H1 (cell line): ENCODE results near the gene VIM. TPM values are rescaled to one million over a fixed set of nuclear protein-coding genes. Genes with fewer than 3 reads are reported as not detected.

Experiments
- CTCF ChIA-PET: fragments of 300-600 bp; sonication (Branson Sonifier 250); formaldehyde crosslinking; loops from one replicate; lab custom pipeline; 2021; ENCODE audit not compliant: partially characterized antibody; lab: Charles Lee
- POLR2A ChIA-PET: fragments of 300-600 bp; sonication (Branson Sonifier 250); formaldehyde crosslinking; loops from one replicate; lab custom pipeline; 2021; ENCODE audit warnings: inconsistent platforms; ENCODE audit not compliant: partially characterized antibody; lab: Charles Lee
- DNase-seq, 2 experiments: peaks; one replicate each; pipeline versions ENCODE4 v3.0.0 to v3.0.0-alpha.2; 2010 to 2022; ENCODE audit warnings: low spot score in 2 of 2, low read depth in 1 of 2, mixed read lengths in 1 of 2
- FAIRE-seq: peaks from 2 replicates; lab custom pipeline; 2011; peaks lifted over from hg19 to GRCh38; lab: Jason Lieb, UNC
- H2AFZ ChIP-seq: 2 replicates; pipeline ENCODE4 v1.8.1; 2012; ENCODE audit warnings: low read length, inconsistent platforms
- H2AK5ac ChIP-seq: 2 replicates; pipeline ENCODE4 v1.6.1; 2013; ENCODE audit warnings: low read depth, low read length
- H2BK120ac ChIP-seq: replicated peaks from 2 replicates; pipeline ENCODE3; 2013; ENCODE audit warnings: low read depth, low read length, inconsistent platforms
- H2BK12ac ChIP-seq: 2 replicates; pipeline ENCODE4 v1.6.1; 2013; ENCODE audit warnings: low read depth, low read length
- H2BK15ac ChIP-seq: 2 replicates; pipeline ENCODE4 v1.6.1; 2013; ENCODE audit warnings: low read length
- H2BK20ac ChIP-seq: 2 replicates; pipeline ENCODE4 v1.6.1; 2013; ENCODE audit warnings: low read length
- H2BK5ac ChIP-seq: 2 replicates; pipeline ENCODE4 v1.6.1; 2013; ENCODE audit warnings: low read depth, low read length
- H3K14ac ChIP-seq: 2 replicates; pipeline ENCODE4 v1.6.1; 2013; ENCODE audit warnings: inconsistent platforms; ENCODE audit not compliant: insufficient read length
- H3K18ac ChIP-seq: 2 replicates; pipeline ENCODE4 v1.6.1; 2013; ENCODE audit warnings: low read length; ENCODE audit errors: extremely low read depth
- H3K23ac ChIP-seq: 2 replicates; pipeline ENCODE4 v1.6.1; 2013; ENCODE audit warnings: inconsistent platforms; ENCODE audit not compliant: insufficient read length
- H3K23me2 ChIP-seq: 2 replicates; pipeline ENCODE4 v1.6.1; 2013; ENCODE audit warnings: low read depth, low read length
- H3K27ac ChIP-seq: 2 replicates; pipeline ENCODE4 v1.6.1; 2011; ENCODE audit warnings: low read depth, low read length, inconsistent platforms
- H3K27me3 ChIP-seq, 4 experiments: replicated peaks in 1 of 4; 1 replicate in 1 of 4; 2 replicates in 3 of 4; pipeline versions ENCODE4 v1.6.1 to v1.8.1; 2011 to 2013; ENCODE audit warnings: low read length in 3 of 4, mild to moderate bottlenecking in 3 of 4, inconsistent platforms in 2 of 4, mixed read lengths in 2 of 4, moderate library complexity in 1 of 4; ENCODE audit not compliant: control insufficient read depth in 3 of 4, insufficient read depth in 3 of 4; ENCODE audit errors: extremely low read depth in 1 of 4
- H3K36me3 ChIP-seq, 4 experiments: 2 replicates each; pipeline versions ENCODE4 v1.6.1 to v1.8.1; 2011 to 2013; ENCODE audit warnings: mild to moderate bottlenecking in 4 of 4, low read length in 3 of 4, moderate library complexity in 2 of 4, control low read depth in 1 of 4, inconsistent platforms in 1 of 4; ENCODE audit not compliant: insufficient read depth in 4 of 4, control insufficient read depth in 2 of 4
- H3K4ac ChIP-seq: replicated peaks from 2 replicates; pipeline ENCODE3; 2013; ENCODE audit warnings: low read length, low read depth, mixed read lengths, inconsistent platforms; ENCODE audit not compliant: insufficient read length
- H3K4me1 ChIP-seq, 4 experiments: replicated peaks in 1 of 4; 1 replicate in 1 of 4; 2 replicates in 3 of 4; pipeline versions ENCODE4 v1.6.1 to v1.8.1; 2011 to 2013; ENCODE audit warnings: low read length in 3 of 4, inconsistent platforms in 2 of 4, mixed read lengths in 1 of 4; ENCODE audit not compliant: insufficient read depth in 4 of 4, control insufficient read depth in 3 of 4
- H3K4me2 ChIP-seq, 2 experiments: 2 replicates each; pipeline versions ENCODE4 v1.6.1 to v1.8.1; 2011 to 2013; ENCODE audit warnings: low read depth in 2 of 2, low read length in 2 of 2, control low read depth in 1 of 2, inconsistent platforms in 1 of 2, mild to moderate bottlenecking in 1 of 2; ENCODE audit not compliant: insufficient read depth in 1 of 2
- H3K4me3 ChIP-seq, 4 experiments: fragments of 200-600, 300-600 bp in 1 of 4; sonication (generic), shearing (Covaris generic), sonication (Bioruptor Twin) in 1 of 4; 2 replicates each; pipeline versions ENCODE4 v1.5.1 to v1.8.1; 2011 to 2016; ENCODE audit warnings: low read length in 4 of 4, low read depth in 3 of 4, control low read depth in 2 of 4, inconsistent platforms in 2 of 4, mild to moderate bottlenecking in 2 of 4, mixed read lengths in 1 of 4, moderate library complexity in 1 of 4; ENCODE audit not compliant: insufficient read depth in 2 of 4; ENCODE audit errors: extremely low read depth in 1 of 4
- H3K56ac ChIP-seq: replicated peaks from 2 replicates; pipeline ENCODE3; 2013; ENCODE audit warnings: low read depth, mild to moderate bottlenecking, mixed read lengths, low read length, inconsistent platforms; ENCODE audit not compliant: insufficient read length
- H3K79me1 ChIP-seq: 2 replicates; pipeline ENCODE4 v1.6.1; 2013; ENCODE audit warnings: low read depth, low read length, control low read depth
- H3K79me2 ChIP-seq, 2 experiments: 2 replicates each; pipeline versions ENCODE4 v1.6.1 to v1.8.1; 2012 to 2013; ENCODE audit warnings: low read length in 2 of 2, mild to moderate bottlenecking in 2 of 2, inconsistent platforms in 1 of 2; ENCODE audit not compliant: insufficient read depth in 2 of 2, control insufficient read depth in 1 of 2
- H3K9ac ChIP-seq, 4 experiments: replicated peaks in 1 of 4; 1 replicate in 1 of 4; 2 replicates in 3 of 4; pipeline versions ENCODE4 v1.6.1 to v1.8.1; 2011 to 2013; ENCODE audit warnings: low read depth in 3 of 4, low read length in 3 of 4, control low read depth in 2 of 4, mild to moderate bottlenecking in 2 of 4, moderate library complexity in 2 of 4, inconsistent platforms in 1 of 4; ENCODE audit errors: extremely low read depth in 1 of 4
- H3K9me3 ChIP-seq, 2 experiments: 2 replicates each; pipeline versions ENCODE4 v1.6.1 to v1.8.1; 2012 to 2013; ENCODE audit warnings: mild to moderate bottlenecking in 2 of 2, moderate library complexity in 2 of 2, control low read depth in 1 of 2, inconsistent platforms in 1 of 2, low read depth in 1 of 2, low read length in 1 of 2, mixed read lengths in 1 of 2; ENCODE audit not compliant: insufficient read depth in 2 of 2
- H4K20me1 ChIP-seq, 2 experiments: replicated peaks in 1 of 2; 2 replicates each; pipeline versions ENCODE3 to v1.8.1; 2011 to 2013; ENCODE audit warnings: inconsistent platforms in 2 of 2, low read length in 2 of 2, mild to moderate bottlenecking in 1 of 2; ENCODE audit not compliant: insufficient read depth in 2 of 2, control insufficient read depth in 1 of 2
- H4K5ac ChIP-seq: 2 replicates; pipeline ENCODE4 v1.6.1; 2013; ENCODE audit warnings: low read length, low read depth, mixed read lengths, inconsistent platforms; ENCODE audit not compliant: insufficient read length
- H4K8ac ChIP-seq: 2 replicates; pipeline ENCODE4 v1.8.0; 2013; ENCODE audit warnings: mild to moderate bottlenecking, moderate library complexity, low read length, inconsistent platforms; ENCODE audit not compliant: insufficient read depth; ENCODE audit errors: extremely low read depth
- H4K91ac ChIP-seq: replicated peaks from 2 replicates; pipeline ENCODE3; 2013; ENCODE audit warnings: low read length, mixed read lengths, inconsistent platforms; ENCODE audit not compliant: insufficient read length
- CHD2 ChIP-seq: IDR thresholded peaks from 2 replicates; pipeline ENCODE4 v1.6.1; 2012; ENCODE audit warnings: low read length, improper control_type of control experiment
- CREB1 ChIP-seq: IDR thresholded peaks from 2 replicates; pipeline ENCODE4 v1.6.1; 2012; ENCODE audit warnings: inconsistent platforms
- EGR1 ChIP-seq: IDR thresholded peaks from 2 replicates; pipeline ENCODE4 v1.6.1; 2011; ENCODE audit warnings: low read depth, low read length, borderline replicate concordance
- EP300 ChIP-seq, 2 experiments: IDR thresholded peaks; 1 replicate in 1 of 2; 2 replicates in 1 of 2; pipeline ENCODE4 v1.6.1; 2011 to 2012; ENCODE audit warnings: low read depth in 2 of 2, low read length in 2 of 2, mild to moderate bottlenecking in 2 of 2, borderline replicate concordance in 1 of 2, inconsistent platforms in 1 of 2, moderate library complexity in 1 of 2
- KDM4A ChIP-seq: IDR thresholded peaks from one replicate; pipeline ENCODE4 v1.7.1; 2012; ENCODE audit warnings: low read depth, mild to moderate bottlenecking, moderate library complexity, low read length, inconsistent platforms; ENCODE audit not compliant: severe bottlenecking
- KDM5A ChIP-seq: fragments of 200-600 bp; IDR thresholded peaks from 2 replicates; pipeline ENCODE4 v1.7.1; 2012; ENCODE audit warnings: mild to moderate bottlenecking, low read length, inconsistent platforms, mixed read lengths
- PHF8 ChIP-seq: fragments of 200-600 bp; sonication (generic); conservative IDR thresholded peaks from 2 replicates; pipeline ENCODE4 v1.7.1; 2012; ENCODE audit warnings: low read depth, mild to moderate bottlenecking, inconsistent platforms, low read length, moderate library complexity
- SP4 ChIP-seq: IDR thresholded peaks from 2 replicates; pipeline ENCODE4 v1.6.1; 2012; ENCODE audit warnings: low read length, inconsistent platforms
- SUZ12 ChIP-seq: fragments of 200-600 bp; sonication (generic); IDR thresholded peaks from 2 replicates; pipeline ENCODE4 v1.6.1; 2012; ENCODE audit warnings: mild to moderate bottlenecking, inconsistent platforms, low read length, moderate library complexity, mixed read lengths
- TAF1 ChIP-seq: IDR thresholded peaks from 2 replicates; pipeline ENCODE4 v1.6.1; 2011; ENCODE audit warnings: mild to moderate bottlenecking, low read depth, low read length
- TBP ChIP-seq: IDR thresholded peaks from 2 replicates; pipeline ENCODE4 v1.6.1; 2011; ENCODE audit warnings: low read depth, low read length, improper control_type of control experiment
- WGBS, 2 experiments: shearing (Covaris generic) in 1 of 2; methylation state at CpG; one replicate each; pipeline versions ENCODE4 v1.1.6 to v1.1.7; 2013 to 2015; ENCODE audit warnings: low lambda C conversion rate in 2 of 2, mixed read lengths in 2 of 2, inconsistent platforms in 1 of 2, low coverage in 1 of 2, missing lambda C conversion rate in 1 of 2; ENCODE audit not compliant: insufficient replicate concordance in 2 of 2, insufficient coverage in 1 of 2, insufficient read length in 1 of 2; ENCODE audit errors: extremely low coverage in 1 of 2, missing lambda C conversion rate in 1 of 2; 5-methylcytosine and 5-hydroxymethylcytosine counted together
- polyA plus RNA-seq, 7 experiments: library from polyadenylated mRNA; depleted of rRNA in 3 of 7; stranded (reverse) in 5 of 7; unstranded in 2 of 7; fragments of >200 nt in 5 of 7; fragments of 200-250 nt in 2 of 7; gene quantifications; 1 replicate in 5 of 7; 2 replicates in 1 of 7; 4 replicates in 1 of 7; pipeline versions ENCODE4 v1.2.1 to v1.2.3, GENCODE V29; 2011 to 2013; ENCODE audit warnings: missing spikeins in 2 of 7, mixed read lengths in 2 of 7
- total RNA-seq: library from RNA; stranded (reverse); fragmentation: NEBNext Ultra II Directional; extraction: Animal tissue kit (Norgen Biotek cat#: 25700); gene quantifications from 2 replicates; pipeline ENCODE4 v1.2.1, GENCODE V29; 2021
- TF ChIP-seq, protein P1 (sequence below): IDR thresholded peaks from 2 replicates; pipeline ENCODE4 v1.6.1; 2012; ENCODE audit warnings: inconsistent platforms

The VIM gene
- total and polyA plus RNA-seq, 2 of the 8 experiments (the other 6 are each of a cell fraction or from before 2014, with no cell fraction given), result 347 to 372 TPM

DNA sequence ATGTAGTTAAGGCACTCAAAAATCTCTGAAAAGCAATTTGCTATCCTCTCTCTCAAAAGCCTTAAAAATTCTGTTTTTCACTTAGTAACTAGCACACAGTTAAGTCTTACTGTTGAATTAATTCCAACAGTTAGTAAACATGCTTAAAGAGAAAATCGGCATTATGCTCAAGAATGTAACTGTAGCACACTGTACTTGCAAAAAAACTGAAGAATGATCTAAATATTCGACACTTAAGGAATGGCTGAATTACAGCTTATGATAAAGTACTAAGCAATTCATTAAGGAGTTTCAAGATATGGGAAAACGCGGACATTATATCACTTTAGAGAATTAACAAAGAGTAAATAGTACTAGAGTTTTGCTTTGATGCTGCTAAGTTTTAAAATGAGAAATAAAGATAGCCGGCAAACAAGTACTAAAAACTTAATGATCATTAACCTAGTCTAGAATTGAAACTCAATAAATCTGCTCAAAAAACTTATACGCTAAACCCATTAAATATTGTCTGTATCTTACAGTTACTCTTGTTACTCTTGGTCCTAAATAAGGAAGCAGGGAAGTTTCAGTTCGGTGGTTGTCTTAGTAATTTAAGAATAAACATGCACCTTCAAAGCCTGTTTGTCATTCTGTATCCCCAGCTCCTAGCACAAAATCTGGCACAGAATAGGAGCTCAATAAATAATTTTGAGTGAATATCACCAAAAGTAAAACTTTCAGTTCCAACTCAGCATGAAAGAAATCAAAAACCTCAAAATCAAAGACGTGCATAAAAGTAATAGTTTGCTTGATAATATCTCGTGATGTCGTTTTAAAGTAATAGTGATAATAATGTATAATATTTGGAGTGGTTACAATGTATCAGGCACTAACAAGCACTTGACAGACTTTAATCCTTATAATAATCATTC is 27.8 kb upstream of the VIM start:
- Histone ChIP-seq H3K79me2 (peaks cover 0 to 43% of the 10 kb centered on the region in 2 experiments; a peak in 3 of 4 replicates), H3K18ac (peak overlapping the region; percentile 86; the same call in 1 of the 2 replicates), H3K79me1 (no peaks in the 10 kb centered on the region), H3K27ac (no peak overlapping the region), H3K4me2 (peak overlapping the region; percentile 77 to 86), H4K20me1 (no peaks in the 10 kb centered on the region), H4K5ac (peak overlapping the region; percentile 87), H2AK5ac (no peak overlapping the region), H3K27me3 (no peaks in the 10 kb centered on the region), H3K23me2 (peaks cover 7% of the 10 kb centered on the region; the same call in 1 of the 2 replicates), H2BK15ac (no peak overlapping the region), H3K4me3 (peak overlapping the region; percentile 69 to 84 (median 78)), H2BK12ac (no peak overlapping the region), H3K23ac (no peak overlapping the region), H4K91ac (no peak overlapping the region), H3K56ac (no peak overlapping the region), H3K4ac (no peak overlapping the region), H2AFZ (no peak overlapping the region), H3K9me3 (no peaks in the 10 kb centered on the region), H2BK20ac (no peak overlapping the region), H4K8ac (no peak overlapping the region), H2BK120ac (no peak overlapping the region), H2BK5ac (0 out of 2 replicates have a peak overlapping the region, but pooled peaks have one; percentile 77), H3K14ac (no peak overlapping the region), H3K9ac (peak overlapping the region in 2 of 4 experiments; percentile 62 to 88; a peak in 3 of 7 replicates), H3K36me3 (no peaks in the 10 kb centered on the region), H3K4me1 (peaks cover 0 to 16% (median 10%) of the 10 kb centered on the region in 4 experiments; a peak in 4 of 7 replicates)
- FAIRE-seq (no peak), DNase-seq (no peak)
- ChIA-PET POLR2A (interaction anchor here (0.9 to 5.2 kb wide), 13 partner anchors 9 to 309 kb away, joined by 3 to 46 read pairs (median 4); partner anchors contain the start of gene VIM), CTCF (interaction anchor here (0.9 to 2.6 kb wide), 2 partner anchors 13 to 30 kb away, joined by 3 to 17 read pairs; no protein-coding TSS in a partner anchor)
- 38 to 100% methylated on average over 2 to 10 of the region's 10 CpGs for WGBS, 2 experiments
- TF ChIP-seq TAF1, result no peak
- no peak for TF ChIP-seq TBP
- no peak for TF ChIP-seq EGR1
- TF ChIP-seq SUZ12, result no peak
- TF ChIP-seq PHF8, result no peak
- TF ChIP-seq KDM5A, result no peak
- TF ChIP-seq KDM4A, result no peak
- TF ChIP-seq SP4, result no peak
- no peak for TF ChIP-seq EP300 (IDR thresholded peaks at IDR 0.05; ENCODE audit: borderline replicate concordance in 1 of 2, low read depth in 2 of 2, low read length in 2 of 2)
- no peak for TF ChIP-seq CHD2
- TF ChIP-seq, protein P1, sequence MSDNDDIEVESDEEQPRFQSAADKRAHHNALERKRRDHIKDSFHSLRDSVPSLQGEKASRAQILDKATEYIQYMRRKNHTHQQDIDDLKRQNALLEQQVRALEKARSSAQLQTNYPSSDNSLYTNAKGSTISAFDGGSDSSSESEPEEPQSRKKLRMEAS, result no peak
- TF ChIP-seq CREB1, result no peak
